Hematopoietic multipotent progenitor cell treated with erythropoietin and hydrocortisone succinate and interleukin-3 and kit ligand, for 15 days (in vitro differentiated cells): Measurements from ENCODE around the gene PPWD1.

Source experiments
- DNase-seq: peaks from one replicate; pipeline ENCODE4 v3.0.0-alpha.2; 2015; ENCODE audit warnings: low spot score

The PPWD1 gene

DNA sequence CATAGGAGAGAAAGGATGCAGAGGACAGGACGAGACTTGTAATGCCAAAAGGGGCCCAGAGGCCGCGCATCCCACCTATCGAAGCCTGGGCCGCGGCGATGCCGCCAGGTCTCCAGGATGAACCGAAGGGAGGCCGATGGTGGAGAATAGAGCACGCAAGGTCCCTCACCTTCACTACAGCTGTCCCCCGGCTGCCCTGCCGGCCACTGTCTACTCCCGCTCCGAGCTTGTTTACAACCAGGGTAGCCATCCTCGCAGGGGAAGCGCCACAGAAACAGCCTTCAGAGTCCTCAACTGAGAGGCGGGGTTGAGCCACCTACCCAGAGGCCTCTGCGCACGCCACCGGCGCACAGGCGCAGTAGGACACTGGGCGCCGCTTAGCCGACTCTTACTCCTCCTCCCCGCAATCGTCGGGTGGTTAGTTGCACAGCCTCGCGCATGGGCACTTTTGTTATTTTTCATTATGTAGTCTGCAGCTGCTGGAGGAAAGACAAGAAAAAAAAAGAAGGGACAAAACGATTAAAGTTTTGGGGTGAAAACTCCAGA, 61.0 kb downstream of the PPWD1 start, which contains the start of gene TRIM23:
TRIM23 (minus strand) TSS at position 309 of the 546 bp plus-strand sequence; CDS start at position 250, 59 bp downstream.
- peak; percentile 94 for DNase-seq

DNA sequence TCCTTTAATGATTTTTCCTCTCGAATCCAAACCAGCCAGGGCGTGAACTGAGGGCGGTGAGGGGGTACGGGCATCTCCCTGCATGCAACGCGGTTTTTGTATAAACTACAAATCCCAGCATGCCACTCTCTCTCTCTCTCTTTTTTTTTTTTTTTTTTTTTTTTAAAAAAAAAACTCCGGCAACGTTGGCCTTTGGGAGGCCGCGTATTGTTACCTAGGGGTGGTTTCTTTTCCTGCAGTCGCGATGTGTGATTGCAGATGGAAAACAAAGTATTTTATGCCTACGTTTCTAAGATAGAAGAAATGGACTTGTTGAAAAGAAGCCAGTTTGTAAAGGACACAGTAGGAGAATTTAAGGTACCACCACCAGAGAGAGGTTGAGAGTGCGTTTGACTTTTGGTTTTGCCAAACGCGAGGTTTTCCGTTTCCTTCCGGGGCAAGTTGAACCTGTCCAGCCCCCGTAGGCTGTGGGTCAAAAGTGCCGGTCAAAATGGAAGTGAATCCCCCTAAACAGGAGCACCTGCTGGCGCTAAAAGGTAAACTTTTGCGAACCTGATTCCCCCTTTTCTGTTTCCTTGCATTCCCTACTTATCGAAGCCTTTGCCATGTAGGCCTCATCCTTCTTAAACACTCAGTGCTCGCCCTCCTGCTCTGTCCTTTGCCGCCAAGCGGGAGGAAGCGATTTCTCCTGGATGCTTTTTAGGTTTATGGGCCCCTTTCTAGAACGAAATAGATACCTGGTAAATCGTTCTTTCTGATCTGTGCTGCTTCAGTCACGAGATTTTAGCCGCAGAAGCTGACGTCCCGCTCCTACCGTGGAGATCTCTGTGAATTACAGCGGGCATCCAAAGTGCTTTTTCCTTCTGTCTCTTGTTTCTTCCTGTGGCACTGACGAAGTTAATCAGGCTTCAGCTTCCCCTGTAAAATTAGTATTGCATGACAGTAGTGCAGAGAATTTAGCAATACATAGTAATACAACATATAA, 61.8 kb downstream of the PPWD1 start, which contains the start of the genes SHLD3 and TRAPPC13:
SHLD3 (plus strand) TSS at position 457 of the 985 bp plus-strand sequence. CDS start 4,561 bp downstream, outside the sequence.
TRAPPC13 (plus strand) TSS at position 457 of the 985 bp plus-strand sequence; CDS start at position 491, 34 bp downstream.
- DNase-seq: peak; percentile 94

DNA sequence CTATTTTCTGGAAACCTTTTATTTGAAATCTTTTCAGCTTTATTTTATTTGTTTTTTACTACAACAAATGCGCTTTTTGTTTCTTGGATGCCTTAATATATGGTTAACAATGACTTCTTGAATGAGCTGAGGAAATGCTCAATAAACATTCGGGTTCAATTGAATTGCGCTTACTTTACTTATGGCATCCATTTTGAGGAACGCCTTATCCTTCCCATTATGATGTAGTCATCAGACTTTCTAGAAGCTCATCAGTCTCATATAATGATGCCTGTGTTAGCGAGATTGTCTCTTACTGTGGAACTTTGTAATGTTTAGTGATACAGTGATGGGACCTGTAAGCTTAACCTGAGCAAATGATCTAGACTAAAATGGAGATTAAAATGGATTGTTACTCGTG, 62.6 kb downstream of the PPWD1 start:
- no peak for DNase-seq

DNA sequence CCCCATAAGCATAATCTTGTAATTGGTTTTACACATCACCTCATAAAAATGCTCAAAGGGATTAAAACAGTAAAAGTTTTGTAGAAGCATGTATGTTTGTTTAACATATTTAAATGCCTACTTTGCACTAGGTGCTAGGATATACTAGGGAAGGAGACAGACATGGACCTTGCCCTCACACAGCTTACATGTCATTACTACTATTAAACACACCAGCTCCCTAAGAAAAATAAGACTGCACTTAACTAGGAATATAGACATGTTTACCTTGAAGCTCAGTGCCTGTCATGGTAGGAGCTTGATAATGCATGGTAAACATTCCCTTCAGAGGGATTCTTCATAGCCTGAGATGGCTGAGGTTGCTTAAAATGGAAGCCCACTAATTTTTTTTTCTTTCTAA, 67.9 kb downstream of the PPWD1 start:
- DNase-seq: no peak
